Uterus (tissue), 4 donors: ENCODE results near the gene NPEPPS. TPM values are rescaled to one million over a fixed set of nuclear protein-coding genes. Genes with fewer than 3 reads are reported as not detected.
"Not testable (repeated sequence)": the region's sequence is repeated elsewhere in the genome, so short reads cannot be mapped to it uniquely, and the experiment has no call there.

ENCODE experiments used
- DNase-seq, 2 donors: peaks; one replicate each; pipeline ENCODE4 v3.0.0-alpha.2; 2019 to 2020
- H3K27ac ChIP-seq, 2 donors: fragments of 200-600 bp; sonication (generic); 1 replicate in 1 of 2; 2 replicates in 1 of 2; pipeline ENCODE4 v1.5.1; 2016 to 2018
- H3K27me3 ChIP-seq, 2 donors: fragments of 200-600 bp; sonication (generic); one replicate each; pipeline ENCODE4 v1.5.1; 2018 to 2019; ENCODE audit warnings: control low read depth in 1 of 2
- H3K36me3 ChIP-seq, 2 donors: fragments of 200-600 bp; sonication (generic); one replicate each; pipeline ENCODE4 v1.5.1; 2019; ENCODE audit warnings: control low read depth in 1 of 2
- H3K4me1 ChIP-seq, 2 donors: fragments of 200-600 bp; sonication (generic); one replicate each; pipeline ENCODE4 v1.5.1; 2018 to 2019; ENCODE audit warnings: control low read depth in 1 of 2
- H3K4me3 ChIP-seq, 2 donors: fragments of 200-600 bp; sonication (generic); 1 replicate in 1 of 2; 2 replicates in 1 of 2; pipeline ENCODE4 v1.5.1; 2018 to 2019; ENCODE audit warnings: mild to moderate bottlenecking in 1 of 2
- H3K9me3 ChIP-seq, 2 donors: fragments of 200-600 bp; sonication (generic); one replicate each; pipeline ENCODE4 v1.5.1; 2019; ENCODE audit warnings: control low read depth in 1 of 2
- POLR2A ChIP-seq, 2 donors: fragments of 450-650 bp; IDR thresholded peaks; one replicate each; pipeline ENCODE4 v1.6.1; 2016; ENCODE audit warnings: antibody characterized with exemption in 2 of 2, mild to moderate bottlenecking in 1 of 2, moderate library complexity in 1 of 2
- intact Hi-C: fragments of 100-400 bp; cut with DNase I; formaldehyde crosslinking; loops from one replicate; pipeline ENCODE4 v1.15.1; 2023; ENCODE audit warnings: low total_unique reads
- total RNA-seq, 4 donors: library from RNA; depleted of rRNA in 3 of 4; stranded (reverse); fragments of >200 nt in 3 of 4; gene quantifications; one replicate each; pipeline versions ENCODE4 v1.1.0 to v1.2.4, GENCODE V29; 2014 to 2023
- TF ChIP-seq, protein P1 (sequence below), 4 experiments: fragments of 200-600 bp in 2 of 4; fragments of 450-650 bp in 2 of 4; sonication (generic) in 2 of 4; IDR thresholded peaks; one replicate each; pipeline ENCODE4 v1.5.1; 2016 to 2019; ENCODE audit warnings: antibody characterized with exemption in 4 of 4, mild to moderate bottlenecking in 2 of 4, moderate library complexity in 1 of 4
- donor health status: DM: yes; HTN: yes; CAD: no.

Gene NPEPPS
- total RNA-seq, 4 donors from 2014 or later = 77.6 to 161 (median 131) TPM

DNA sequence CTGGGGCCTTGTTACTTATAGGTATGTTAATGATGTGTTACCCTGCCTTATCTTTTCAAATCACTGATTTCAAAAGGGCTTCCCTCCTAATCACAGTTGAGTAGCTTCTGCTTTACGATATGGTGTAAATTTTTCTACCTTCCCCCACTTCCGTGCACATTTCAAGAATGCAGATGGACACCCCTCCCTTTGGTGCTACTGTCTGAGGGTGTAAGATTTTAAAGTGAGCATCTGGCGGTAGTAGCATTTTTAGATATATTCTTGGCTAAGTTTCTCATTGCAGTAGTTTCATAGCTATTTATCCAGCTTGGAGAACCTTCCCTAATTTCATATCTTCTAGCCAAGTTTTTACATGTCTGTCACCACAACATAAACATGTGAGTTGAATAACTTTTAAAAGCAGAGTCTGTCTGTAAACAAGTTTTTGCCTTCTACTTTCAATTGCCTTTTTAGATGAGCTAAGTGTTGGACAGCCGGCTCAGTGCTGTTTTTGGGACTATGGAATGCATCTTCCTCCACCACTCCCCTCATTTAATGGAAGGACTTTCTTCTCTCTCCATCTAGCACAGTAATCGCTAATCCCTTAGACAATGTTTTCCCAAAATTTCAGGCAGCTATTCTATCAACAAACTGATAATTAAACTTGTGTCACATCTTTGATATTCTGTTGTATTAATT, 55.6 kb downstream of the NPEPPS start:
- H3K36me3 ChIP-seq, H3K27me3 ChIP-seq, H3K4me1 ChIP-seq, DNase-seq, intact Hi-C loops, H3K4me3 ChIP-seq, H3K9me3 ChIP-seq: not testable (repeated sequence)
- peak overlapping the region in 1 of 2 donors; percentile 38 for H3K27ac ChIP-seq

DNA sequence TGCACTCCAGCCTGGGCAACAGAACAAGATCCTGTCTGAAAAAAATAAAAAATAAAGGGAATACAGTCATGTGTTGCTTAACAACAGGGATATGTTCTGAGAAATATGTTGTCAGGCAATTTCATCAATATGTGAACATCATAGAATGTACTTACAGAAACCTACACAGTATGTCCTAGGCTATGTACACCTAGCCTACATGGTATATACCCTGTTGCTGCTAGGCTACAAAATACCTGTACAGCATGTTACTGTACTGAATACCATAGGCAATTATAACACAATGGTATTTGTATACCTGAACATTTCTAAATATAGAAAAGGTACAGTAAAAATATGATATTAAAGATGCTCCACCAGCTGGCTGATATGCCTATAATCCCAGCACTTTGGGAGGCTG, 62.6 kb downstream of the NPEPPS start:
- H3K4me1 ChIP-seq, H3K9me3 ChIP-seq, H3K27ac ChIP-seq, H3K27me3 ChIP-seq, DNase-seq, intact Hi-C loops, H3K36me3 ChIP-seq, H3K4me3 ChIP-seq: not testable (repeated sequence)

DNA sequence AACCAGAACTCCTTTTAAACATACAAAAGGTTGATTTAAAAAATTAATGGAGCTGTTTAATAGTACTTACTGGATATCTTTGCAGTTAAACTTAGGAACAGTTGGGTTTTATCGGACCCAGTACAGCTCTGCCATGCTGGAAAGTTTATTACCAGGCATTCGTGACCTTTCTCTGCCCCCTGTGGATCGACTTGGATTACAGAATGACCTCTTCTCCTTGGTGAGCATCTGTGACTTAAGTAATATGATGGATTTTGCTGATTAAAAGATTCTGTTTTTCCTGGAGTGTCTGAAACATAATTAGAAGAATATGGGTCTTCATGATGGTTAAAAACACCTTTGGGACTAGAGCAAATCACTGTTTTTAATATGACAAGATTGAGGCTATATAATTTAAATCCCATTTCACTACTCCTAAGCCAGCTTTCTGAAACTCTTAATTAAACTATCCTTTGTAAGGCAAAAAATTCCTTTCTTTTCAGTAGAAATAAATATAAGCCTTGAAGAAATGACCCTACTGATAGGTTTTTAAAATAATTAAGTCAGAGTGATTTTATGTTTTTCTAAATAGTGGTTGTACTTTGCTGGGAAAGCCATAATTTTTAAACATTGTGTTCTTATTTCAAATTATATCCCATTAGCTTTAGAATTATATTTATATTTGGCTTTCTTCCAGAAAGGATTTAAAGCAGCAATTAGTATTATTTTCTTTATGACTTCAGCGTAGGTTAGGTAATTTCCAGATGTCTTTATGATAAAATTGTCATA, 73.1 kb downstream of the NPEPPS start:
- no peak overlapping the region for H3K27ac ChIP-seq
- H3K36me3 ChIP-seq = no peaks in the 10 kb centered on the region
- no peaks in the 10 kb centered on the region for H3K4me1 ChIP-seq
- TF ChIP-seq, protein P1, sequence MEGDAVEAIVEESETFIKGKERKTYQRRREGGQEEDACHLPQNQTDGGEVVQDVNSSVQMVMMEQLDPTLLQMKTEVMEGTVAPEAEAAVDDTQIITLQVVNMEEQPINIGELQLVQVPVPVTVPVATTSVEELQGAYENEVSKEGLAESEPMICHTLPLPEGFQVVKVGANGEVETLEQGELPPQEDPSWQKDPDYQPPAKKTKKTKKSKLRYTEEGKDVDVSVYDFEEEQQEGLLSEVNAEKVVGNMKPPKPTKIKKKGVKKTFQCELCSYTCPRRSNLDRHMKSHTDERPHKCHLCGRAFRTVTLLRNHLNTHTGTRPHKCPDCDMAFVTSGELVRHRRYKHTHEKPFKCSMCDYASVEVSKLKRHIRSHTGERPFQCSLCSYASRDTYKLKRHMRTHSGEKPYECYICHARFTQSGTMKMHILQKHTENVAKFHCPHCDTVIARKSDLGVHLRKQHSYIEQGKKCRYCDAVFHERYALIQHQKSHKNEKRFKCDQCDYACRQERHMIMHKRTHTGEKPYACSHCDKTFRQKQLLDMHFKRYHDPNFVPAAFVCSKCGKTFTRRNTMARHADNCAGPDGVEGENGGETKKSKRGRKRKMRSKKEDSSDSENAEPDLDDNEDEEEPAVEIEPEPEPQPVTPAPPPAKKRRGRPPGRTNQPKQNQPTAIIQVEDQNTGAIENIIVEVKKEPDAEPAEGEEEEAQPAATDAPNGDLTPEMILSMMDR (IDR thresholded peaks at IDR 0.05) = no peak
- TF ChIP-seq POLR2A (IDR thresholded peaks at IDR 0.05) = no peak
- H3K9me3 ChIP-seq = no peaks in the 10 kb centered on the region
- DNase-seq = no peak
- no peak overlapping the region for H3K4me3 ChIP-seq
- intact Hi-C loops = no loop called here
- no peaks in the 10 kb centered on the region for H3K27me3 ChIP-seq

DNA sequence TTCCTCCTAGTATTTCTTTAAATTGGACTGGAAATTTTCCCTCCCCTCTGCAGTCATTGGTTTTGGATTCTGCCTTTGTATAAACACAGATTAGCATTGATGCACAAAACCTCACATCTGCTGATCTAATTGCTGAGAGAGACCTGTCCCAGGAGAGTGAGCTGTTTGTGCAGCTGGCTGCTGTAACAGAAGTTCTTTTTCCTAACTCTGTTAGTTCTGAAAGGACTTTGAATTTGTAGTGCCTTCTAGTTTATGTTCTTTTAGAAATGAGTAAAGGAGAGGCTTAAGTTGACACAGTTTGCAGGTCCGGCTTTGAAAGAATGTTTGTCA, 73.7 kb downstream of the NPEPPS start:
- Histone ChIP-seq H3K9me3 (no peaks in the 10 kb centered on the region), H3K36me3 (no peaks in the 10 kb centered on the region), H3K27me3 (no peaks in the 10 kb centered on the region), H3K27ac (peak overlapping the region in 1 of 2 donors; percentile 34), H3K4me1 (no peaks in the 10 kb centered on the region), H3K4me3 (no peak overlapping the region)
- intact Hi-C loops = no loop called here
- TF ChIP-seq, protein P1 (IDR thresholded peaks at IDR 0.05) = no peak
- no peak for TF ChIP-seq POLR2A (IDR thresholded peaks at IDR 0.05)
- no peak for DNase-seq

DNA sequence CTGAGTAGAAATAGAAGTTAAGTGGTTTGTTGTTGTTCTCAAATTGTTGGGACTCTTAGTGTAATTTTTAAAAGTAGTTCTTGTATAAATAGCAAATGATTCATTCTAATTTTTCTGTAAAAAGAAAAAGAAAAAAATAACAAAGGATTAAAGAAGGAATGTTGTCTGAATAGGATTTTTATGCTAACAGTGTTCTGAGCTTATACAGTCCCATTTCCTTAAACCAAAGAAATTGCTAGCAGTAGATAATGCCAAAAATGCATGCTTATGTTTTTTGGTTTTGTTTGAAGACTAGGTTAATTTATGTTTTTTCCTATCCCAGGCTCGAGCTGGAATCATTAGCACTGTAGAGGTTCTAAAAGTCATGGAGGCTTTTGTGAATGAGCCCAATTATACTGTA, 74.1 kb downstream of the NPEPPS start:
- H3K36me3 ChIP-seq = no peaks in the 10 kb centered on the region
- H3K4me1 ChIP-seq = no peaks in the 10 kb centered on the region
- H3K9me3 ChIP-seq = no peaks in the 10 kb centered on the region
- no peak overlapping the region for H3K4me3 ChIP-seq
- no peaks in the 10 kb centered on the region for H3K27me3 ChIP-seq
- TF ChIP-seq POLR2A (IDR thresholded peaks at IDR 0.05) = no peak
- TF ChIP-seq, protein P1 (IDR thresholded peaks at IDR 0.05) = no peak
- intact Hi-C loops = no loop called here
- no peak for DNase-seq
- H3K27ac ChIP-seq = peak overlapping the region in 1 of 2 donors; percentile 34

DNA sequence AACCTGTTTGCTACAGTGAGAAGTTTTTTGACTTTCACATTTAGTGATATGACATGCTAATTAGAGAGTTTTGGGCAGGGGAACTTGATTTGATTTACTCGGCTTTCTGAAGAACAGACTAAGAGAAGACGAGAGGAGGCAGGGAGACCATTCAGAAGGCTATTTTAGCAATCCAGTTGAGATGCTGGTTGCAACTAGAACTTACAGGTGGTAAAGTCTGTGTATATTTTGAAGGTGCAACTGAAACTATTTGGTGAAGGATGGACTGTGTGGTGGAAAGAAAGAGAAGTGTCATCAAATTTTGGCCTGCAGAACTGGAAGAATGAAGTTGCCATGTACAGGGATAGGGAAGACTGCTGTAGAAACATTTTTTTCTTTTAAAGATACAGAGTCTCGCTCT, 76.6 kb downstream of the NPEPPS start:
- no peak for DNase-seq
- Histone ChIP-seq H3K4me3 (no peak overlapping the region), H3K9me3 (no peaks in the 10 kb centered on the region), H3K4me1 (no peaks in the 10 kb centered on the region), H3K27me3 (no peaks in the 10 kb centered on the region), H3K36me3 (no peaks in the 10 kb centered on the region), H3K27ac (no peak overlapping the region)
- intact Hi-C loops = no loop called here
- TF ChIP-seq, protein P1 (IDR thresholded peaks at IDR 0.05) = no peak
- TF ChIP-seq POLR2A (IDR thresholded peaks at IDR 0.05) = no peak
